GM21723 (cell line): ENCODE measurements around the gene PSPC1.
"Not testable (repeated sequence)": the region's sequence is repeated elsewhere in the genome, so short reads cannot be mapped to it uniquely, and the experiment has no call there.

ENCODE experiments used
- ATAC-seq: cut with Tn5 transposase; IDR thresholded peaks from one replicate; pipeline ENCODE4 v1.9.1; 2021; ENCODE audit warnings: mild to moderate bottlenecking, moderate library complexity; ENCODE audit not compliant: unreplicated experiment

The PSPC1 gene

DNA sequence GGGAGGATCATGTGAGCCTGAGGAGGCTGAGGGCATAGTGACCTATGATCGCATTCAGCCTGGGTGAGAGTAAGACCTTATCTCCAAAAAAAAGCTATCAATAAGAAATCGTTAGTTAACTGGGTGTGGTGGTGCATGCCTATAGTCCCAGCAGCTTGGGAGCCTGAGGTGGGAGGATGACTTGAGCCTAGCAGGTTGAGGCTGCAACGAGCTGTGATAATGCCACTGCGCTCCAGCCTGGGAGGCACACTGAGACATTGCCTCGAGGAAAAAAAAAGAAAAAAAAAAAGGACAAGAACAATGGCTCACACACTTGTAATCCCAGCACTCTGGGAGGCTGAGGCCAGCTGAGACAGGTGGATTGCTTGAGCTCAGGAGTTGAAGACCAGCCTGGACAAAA, 16.2 kb downstream of the PSPC1 start:
- ATAC-seq: no peak

GRCh38 chr13:19764237-19764636, 18.5 kb downstream of the PSPC1 start:
- ATAC-seq: no peak

GRCh38 chr13:19763618-19764017, 19.1 kb downstream of the PSPC1 start:
- ATAC-seq: no peak

GRCh38 chr13:19759669-19760068, 23.1 kb downstream of the PSPC1 start:
- ATAC-seq: no peak

GRCh38 chr13:19742643-19743042, 40.1 kb downstream of the PSPC1 start:
- no peak for ATAC-seq

DNA sequence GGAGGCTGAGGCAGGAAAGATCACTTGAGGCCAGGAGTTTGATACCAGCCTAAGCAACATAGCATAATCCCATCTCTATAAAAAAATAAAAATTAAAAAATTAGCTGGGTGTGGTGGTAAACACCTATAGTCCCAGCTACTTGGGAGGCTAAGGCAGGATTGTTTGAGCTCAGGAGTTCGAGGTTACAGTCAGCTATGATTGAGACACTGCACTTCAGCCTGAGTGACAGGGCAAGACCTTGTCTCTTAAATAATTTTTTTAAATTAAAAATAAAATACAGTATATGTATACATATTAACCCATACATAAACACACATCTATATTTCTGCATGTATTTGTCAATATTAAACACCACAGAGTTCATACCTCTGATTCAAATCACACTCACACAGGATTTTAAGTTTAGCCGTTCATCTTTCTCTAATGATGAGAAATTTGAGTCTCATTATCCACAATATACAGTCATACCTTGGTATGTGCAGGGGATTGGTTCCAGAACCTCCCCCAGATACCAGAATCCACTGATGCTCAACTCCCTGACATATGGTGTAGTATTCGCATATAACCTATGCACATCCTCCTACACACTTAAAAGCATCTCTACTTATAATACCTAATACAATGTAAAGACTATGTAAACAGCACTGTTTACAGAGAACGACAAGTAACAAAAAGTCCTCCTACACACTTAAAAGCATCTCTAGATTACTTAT, 44.7 kb downstream of the PSPC1 start:
- no peak for ATAC-seq

DNA sequence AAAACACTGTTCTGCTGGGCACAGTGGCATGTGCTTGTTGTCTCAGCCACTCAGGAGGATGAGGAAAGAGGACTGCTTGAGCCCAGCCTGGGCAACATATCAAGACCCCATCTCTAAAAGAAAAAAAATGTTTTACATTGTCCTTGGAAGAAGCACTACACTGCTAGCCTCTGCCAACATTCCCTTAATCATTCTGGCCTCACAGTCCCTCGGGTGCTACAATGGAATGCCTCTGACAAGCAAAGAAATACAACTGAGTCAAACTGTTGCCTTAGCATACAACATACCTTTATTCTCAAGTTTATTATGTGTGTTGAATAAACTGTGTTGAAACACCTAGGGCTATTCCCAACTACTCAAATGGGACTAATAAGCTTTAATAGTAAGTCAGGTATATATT, 56.1 kb downstream of the PSPC1 start:
- no peak for ATAC-seq

DNA sequence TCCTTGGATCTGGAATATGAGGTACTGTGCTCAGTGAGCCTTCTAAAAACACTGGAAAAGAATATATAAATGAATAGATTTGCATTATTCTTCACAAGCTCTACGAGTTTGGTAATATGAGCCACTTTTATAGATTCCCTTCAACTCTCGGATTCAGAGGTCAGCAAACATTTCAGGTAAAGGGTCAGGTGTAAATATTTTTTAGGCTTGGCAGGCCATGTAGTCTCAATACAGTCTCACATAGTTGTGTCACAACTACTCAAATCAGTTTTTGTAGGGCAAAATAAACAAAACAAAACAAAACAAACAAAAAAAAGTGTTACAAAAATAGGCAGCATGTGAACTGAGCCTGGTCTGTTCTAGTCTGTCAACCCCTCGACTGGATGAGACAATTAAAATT, 57.4 kb downstream of the PSPC1 start:
- no peak for ATAC-seq

GRCh38 chr13:19720039-19720438, 62.7 kb downstream of the PSPC1 start:
- ATAC-seq: no peak

DNA sequence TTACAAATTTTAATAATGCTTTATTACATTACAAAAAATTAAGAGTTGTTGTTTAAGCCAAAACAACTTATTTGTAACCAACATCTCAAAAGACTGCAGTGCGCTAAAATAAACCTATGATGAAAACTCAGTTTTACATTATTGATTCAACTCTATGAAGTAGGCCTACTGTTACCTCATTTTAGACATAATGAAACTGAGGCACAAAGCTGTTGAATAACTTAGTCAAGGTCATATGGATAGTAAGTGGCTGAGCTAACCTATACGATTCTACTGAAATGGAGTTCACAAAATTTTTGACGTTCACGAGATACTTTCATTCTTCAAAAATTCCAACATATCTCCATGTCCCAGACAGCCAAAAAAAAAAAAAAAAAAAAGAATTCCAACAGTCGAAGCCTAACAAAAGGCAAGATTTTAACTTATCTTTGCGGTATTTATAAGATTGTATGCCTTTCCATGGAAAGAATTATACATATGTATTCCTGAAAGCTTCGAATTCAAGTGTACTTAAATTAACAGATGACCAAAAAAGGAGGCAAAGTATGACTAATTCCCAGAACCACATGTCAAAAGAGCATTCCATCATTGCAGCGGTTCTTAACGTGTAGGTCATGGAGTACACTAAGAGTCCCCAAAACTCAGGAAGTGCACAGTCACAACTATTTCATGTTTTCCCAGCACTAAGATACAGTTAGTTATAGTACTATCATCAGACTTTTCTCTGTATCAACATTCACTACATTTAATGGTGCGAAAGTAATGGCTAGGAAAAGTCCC, 69.4 kb downstream of the PSPC1 start:
- ATAC-seq: no peak

- ATAC-seq: not testable (repeated sequence)
Measured at GRCh38 chr13:19709782-19710181, 73.0 kb downstream of the PSPC1 start.

DNA sequence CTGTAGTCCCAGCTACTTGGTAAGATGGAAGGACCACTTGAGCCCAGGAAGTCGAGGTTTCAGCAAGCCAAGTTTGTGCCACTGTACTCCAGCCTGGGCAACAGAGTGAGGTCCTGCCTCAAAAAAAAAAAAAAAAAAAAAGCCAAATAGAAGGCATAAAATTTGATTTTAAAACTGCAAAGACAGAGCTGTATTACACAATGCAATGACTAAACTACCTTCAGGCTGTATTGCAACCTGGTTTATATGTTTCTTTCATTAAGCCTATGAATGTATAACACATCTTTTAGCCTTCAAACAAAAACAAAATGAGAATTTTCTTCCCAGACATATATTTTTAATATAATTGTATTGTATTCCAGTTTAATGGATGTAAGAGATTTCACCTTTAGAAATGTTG, 73.7 kb downstream of the PSPC1 start:
- ATAC-seq: not testable (repeated sequence)

- not testable (repeated sequence) for ATAC-seq
Measured at GRCh38 chr13:19704256-19704655, 78.5 kb downstream of the PSPC1 start.

- not testable (repeated sequence) for ATAC-seq
Measured at GRCh38 chr13:19701619-19702018, 81.1 kb downstream of the PSPC1 start.

DNA sequence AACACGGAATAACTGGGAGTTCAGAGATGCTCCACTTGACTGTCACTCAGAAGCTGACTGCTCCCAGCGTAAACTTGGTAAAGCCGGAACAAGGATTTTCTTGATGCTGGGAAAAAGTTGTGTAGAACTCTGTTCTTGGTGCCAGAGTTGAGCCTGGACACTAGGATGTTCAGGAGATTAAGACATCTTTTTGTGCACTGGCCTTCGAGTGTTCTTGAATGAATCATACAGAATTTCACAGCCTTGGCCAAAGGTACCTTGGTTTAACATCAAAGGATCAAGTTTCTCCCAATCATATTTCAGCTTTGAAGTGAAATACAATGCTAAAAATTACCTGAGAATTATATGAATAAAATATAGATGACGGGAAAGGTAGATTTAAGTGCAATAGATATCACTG, 81.8 kb downstream of the PSPC1 start:
- ATAC-seq: not testable (repeated sequence)

DNA sequence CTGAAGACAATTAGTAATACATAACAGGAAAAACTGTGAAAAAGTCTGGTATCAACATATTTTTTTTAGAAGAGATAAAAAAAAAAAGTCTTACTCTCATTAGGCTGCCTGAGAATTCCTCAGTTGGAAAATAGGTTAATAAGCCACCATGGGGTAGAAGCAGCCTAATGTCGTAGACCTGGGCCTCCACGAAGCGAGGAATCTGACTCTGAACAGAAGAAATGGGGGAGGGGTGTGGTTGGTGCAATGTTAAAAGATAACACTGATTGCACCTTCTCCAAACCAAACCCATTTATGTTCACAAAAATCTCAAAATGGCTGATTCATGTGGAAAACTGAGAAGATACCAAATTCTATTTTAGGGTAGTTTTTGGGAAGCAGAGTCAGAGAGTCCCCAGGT, 86.9 kb downstream of the PSPC1 start:
- no peak for ATAC-seq

DNA sequence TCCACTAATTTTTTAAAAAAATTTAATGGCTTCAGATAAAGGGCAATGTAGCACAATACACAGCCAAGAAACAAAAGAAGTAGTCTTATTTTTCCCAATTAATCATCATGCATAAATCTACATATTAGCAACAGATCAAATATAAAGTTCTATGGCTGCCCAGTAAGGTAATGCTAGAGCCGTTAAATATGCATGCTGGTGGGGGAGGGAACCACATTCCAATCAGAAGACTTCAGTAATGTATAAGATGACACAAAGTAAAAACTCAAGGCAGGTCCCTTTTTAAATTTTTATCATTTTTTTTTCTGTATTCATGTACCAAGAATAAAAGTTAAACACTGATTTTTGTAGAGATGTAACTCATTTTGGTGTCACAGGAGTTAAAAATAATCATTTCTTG, 87.3 kb downstream of the PSPC1 start:
- no peak for ATAC-seq

- ATAC-seq: not testable (repeated sequence)
Measured at GRCh38 chr13:19691447-19691846, 91.3 kb downstream of the PSPC1 start.

DNA sequence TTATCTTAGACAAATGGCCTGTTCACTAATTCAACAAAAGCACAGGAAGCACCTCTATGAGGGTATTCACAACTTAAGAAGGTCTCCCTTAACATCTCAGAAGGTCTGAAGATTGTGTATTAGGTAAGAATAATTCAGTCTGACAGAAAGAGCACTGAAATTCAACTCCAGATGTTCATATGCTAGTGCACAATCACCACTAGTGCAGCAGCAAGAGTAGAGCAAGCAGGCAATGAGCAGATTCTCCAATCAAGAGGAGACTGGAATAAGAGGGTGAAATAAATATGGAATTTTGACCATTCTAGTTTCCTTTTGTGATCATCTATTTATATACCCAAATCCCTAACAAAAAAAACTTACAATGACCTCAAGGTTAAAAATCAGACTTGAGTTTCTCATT, 97.3 kb downstream of the PSPC1 start:
- ATAC-seq: no peak

DNA sequence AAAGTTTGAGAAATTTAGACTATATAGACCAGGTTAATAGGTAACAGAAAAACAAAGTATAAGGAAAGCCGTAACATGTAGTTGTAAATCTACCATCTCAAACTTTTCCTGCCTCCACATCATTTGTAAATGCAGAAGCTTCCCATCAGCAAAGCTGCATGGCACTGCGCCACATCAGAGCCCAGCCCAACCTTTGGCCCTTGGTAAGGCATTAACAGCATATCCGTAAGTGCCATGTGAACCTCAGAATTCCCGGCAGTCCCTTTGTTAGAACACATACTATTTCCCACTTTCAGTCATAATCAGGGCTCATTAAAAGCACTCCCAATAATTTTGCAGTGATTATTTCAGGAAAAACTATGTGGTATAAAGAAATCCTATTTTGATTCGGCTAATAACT, 97.7 kb downstream of the PSPC1 start:
- ATAC-seq: no peak

DNA sequence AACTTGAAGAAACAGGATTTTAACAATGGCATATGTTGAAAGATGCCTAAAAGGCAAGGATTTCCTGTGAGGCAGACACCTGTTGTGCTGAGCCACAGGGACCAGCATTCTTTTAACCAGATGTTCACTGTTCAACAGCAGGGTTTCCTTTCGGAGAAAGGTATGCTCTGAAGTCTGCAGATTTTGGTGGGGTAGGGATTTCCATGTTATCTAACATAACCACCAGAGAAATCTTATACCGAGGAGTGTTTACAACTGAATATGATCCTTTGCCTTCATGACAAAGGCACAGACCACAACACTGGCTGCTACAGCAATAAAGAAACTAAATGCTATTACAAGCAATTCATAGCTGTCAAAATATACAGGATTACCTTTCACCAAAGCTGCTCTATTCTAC, 101.2 kb downstream of the PSPC1 start:
- no peak for ATAC-seq

DNA sequence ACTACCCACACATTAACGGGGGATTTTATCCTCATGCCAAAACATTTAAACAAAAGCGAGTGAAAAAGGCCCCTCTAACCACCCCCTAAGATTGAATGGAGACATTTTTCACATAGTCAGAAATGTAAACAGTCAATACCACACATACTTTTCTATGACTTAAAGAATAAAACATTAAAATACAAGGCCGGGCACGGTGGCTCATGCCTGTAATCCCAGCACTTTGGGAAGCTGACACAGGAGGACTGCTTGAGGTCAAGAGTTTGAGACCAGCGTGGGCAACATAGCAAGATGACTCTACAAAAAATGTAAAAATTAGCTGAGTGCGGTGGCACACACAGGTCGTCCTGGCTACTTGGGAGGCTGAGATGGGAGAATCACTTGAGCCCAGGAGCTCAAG, 102.0 kb downstream of the PSPC1 start:
- no peak for ATAC-seq
